Activated T-helper 1 cell treated with anti-CD3 and anti-CD28 coated beads, Interleukin-2, amount 50 U/mL, for 16 hours (primary cell): ENCODE results near the gene PSME4.
"Not testable (repeated sequence)": the region's sequence is repeated elsewhere in the genome, so short reads cannot be mapped to it uniquely, and the experiment has no call there.

Experiments used
- DNase-seq, 2 donors: peaks; one replicate each; pipeline ENCODE4 v3.0.0-alpha.2; 2020; ENCODE audit warnings: low read depth in 1 of 2, low spot score in 1 of 2

The PSME4 gene

GRCh38 chr2:53843595-53843994 is 127.2 kb downstream of the PSME4 start:
- no peak for DNase-seq

- DNase-seq, result no peak
Measured at GRCh38 chr2:53842891-53843290, 127.9 kb downstream of the PSME4 start.

GRCh38 chr2:53841651-53842050 is 129.1 kb downstream of the PSME4 start:
- not testable (repeated sequence) for DNase-seq

- no peak for DNase-seq
Measured at GRCh38 chr2:53840580-53840979, 130.2 kb downstream of the PSME4 start.

- DNase-seq, result not testable (repeated sequence)
Measured at GRCh38 chr2:53829980-53830290, 140.9 kb downstream of the PSME4 start.

- DNase-seq, result no peak
Measured at GRCh38 chr2:53829273-53829979, 141.4 kb downstream of the PSME4 start.

GRCh38 chr2:53828331-53828730 is 142.5 kb downstream of the PSME4 start:
- no peak for DNase-seq

GRCh38 chr2:53827398-53828175 is 143.2 kb downstream of the PSME4 start:
- no peak for DNase-seq

GRCh38 chr2:53826587-53827397 is 144.0 kb downstream of the PSME4 start:
- DNase-seq, result no peak

GRCh38 chr2:53826030-53826410 is 144.8 kb downstream of the PSME4 start:
- DNase-seq, result no peak

- not testable (repeated sequence) for DNase-seq
Measured at GRCh38 chr2:53823639-53824038, 147.2 kb downstream of the PSME4 start.

GRCh38 chr2:53821810-53822209 is 149.0 kb downstream of the PSME4 start:
- DNase-seq, result no peak

- no peak for DNase-seq
Measured at GRCh38 chr2:53820711-53821110, 150.1 kb downstream of the PSME4 start.

- no peak for DNase-seq
Measured at GRCh38 chr2:53820048-53820447, 150.7 kb downstream of the PSME4 start.

- DNase-seq, result no peak
Measured at GRCh38 chr2:53819634-53820033, 151.2 kb downstream of the PSME4 start.

GRCh38 chr2:53818854-53819435 is 151.8 kb downstream of the PSME4 start:
- no peak for DNase-seq
